ENCODE results near the gene ZNF554.
"Not testable (repeated sequence)": the region's sequence is repeated elsewhere in the genome, so short reads cannot be mapped to it uniquely, and the experiment has no call there.

Gene ZNF554

GRCh38 chr19:2791440-2791839 is 28.2 kb upstream of the ZNF554 start:
- no peak for DNase-seq

- DNase-seq: no peak
Observed at GRCh38 chr19:2791876-2792275, 27.8 kb upstream of the ZNF554 start.

GRCh38 chr19:2792666-2793065 is 27.0 kb upstream of the ZNF554 start:
- not testable (repeated sequence) for DNase-seq

- no peak for DNase-seq
Observed at GRCh38 chr19:2793126-2793525, 26.5 kb upstream of the ZNF554 start.

- no peak for DNase-seq
Observed at GRCh38 chr19:2793577-2793976, 26.1 kb upstream of the ZNF554 start.

GRCh38 chr19:2795827-2796658 is 23.6 kb upstream of the ZNF554 start:
- DNase-seq: no peak

- no peak for DNase-seq
Observed at GRCh38 chr19:2796659-2797266, 22.9 kb upstream of the ZNF554 start.

GRCh38 chr19:2797280-2797679 is 22.4 kb upstream of the ZNF554 start:
- no peak for DNase-seq

GRCh38 chr19:2798158-2798685 is 21.4 kb upstream of the ZNF554 start:
- DNase-seq: no peak

- DNase-seq: no peak
Observed at GRCh38 chr19:2798733-2799132, 20.9 kb upstream of the ZNF554 start.

- no peak for DNase-seq
Observed at GRCh38 chr19:2799273-2800020, 20.2 kb upstream of the ZNF554 start.

GRCh38 chr19:2800506-2800905 is 19.2 kb upstream of the ZNF554 start:
- no peak for DNase-seq

GRCh38 chr19:2802826-2803225 is 16.8 kb upstream of the ZNF554 start:
- DNase-seq: no peak

- no peak for DNase-seq
Observed at GRCh38 chr19:2803486-2804155, 16.0 kb upstream of the ZNF554 start.

GRCh38 chr19:2804156-2805004 is 15.3 kb upstream of the ZNF554 start:
- DNase-seq: no peak

GRCh38 chr19:2805261-2805900 is 14.3 kb upstream of the ZNF554 start:
- DNase-seq: no peak

- DNase-seq: no peak
Observed at GRCh38 chr19:2805991-2806649, 13.5 kb upstream of the ZNF554 start.

- no peak for DNase-seq
Observed at GRCh38 chr19:2806736-2807378, 12.8 kb upstream of the ZNF554 start.

GRCh38 chr19:2807379-2808128 is 12.1 kb upstream of the ZNF554 start:
- DNase-seq: no peak
